ENCODE data around the gene LYPD6B. TPM values are rescaled to one million over a fixed set of nuclear protein-coding genes. Genes with fewer than 3 reads are reported as not detected.

Gene LYPD6B
- total RNA-seq, 1 experiment from 2014 or later: not detected

DNA sequence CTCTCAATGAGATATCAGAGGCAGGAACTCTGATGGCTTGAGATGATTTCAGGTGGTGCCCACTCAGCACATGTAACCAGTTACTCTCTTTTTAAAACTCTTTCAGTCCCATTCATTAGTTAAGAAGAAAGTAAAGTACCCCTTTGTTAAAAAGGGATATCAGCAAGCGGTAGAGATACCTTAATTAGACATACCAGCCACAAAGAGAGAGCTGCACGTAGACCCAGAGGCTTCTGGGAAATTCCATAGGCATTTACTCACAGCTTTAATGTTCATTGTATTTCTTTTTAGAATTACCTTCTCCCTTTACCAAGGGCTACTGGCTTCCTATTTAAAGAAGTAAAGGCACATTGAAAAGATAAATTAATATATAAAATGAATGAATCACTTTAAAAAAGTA, 63.3 kb downstream of the LYPD6B start:
- TF ChIP-seq, protein P1, sequence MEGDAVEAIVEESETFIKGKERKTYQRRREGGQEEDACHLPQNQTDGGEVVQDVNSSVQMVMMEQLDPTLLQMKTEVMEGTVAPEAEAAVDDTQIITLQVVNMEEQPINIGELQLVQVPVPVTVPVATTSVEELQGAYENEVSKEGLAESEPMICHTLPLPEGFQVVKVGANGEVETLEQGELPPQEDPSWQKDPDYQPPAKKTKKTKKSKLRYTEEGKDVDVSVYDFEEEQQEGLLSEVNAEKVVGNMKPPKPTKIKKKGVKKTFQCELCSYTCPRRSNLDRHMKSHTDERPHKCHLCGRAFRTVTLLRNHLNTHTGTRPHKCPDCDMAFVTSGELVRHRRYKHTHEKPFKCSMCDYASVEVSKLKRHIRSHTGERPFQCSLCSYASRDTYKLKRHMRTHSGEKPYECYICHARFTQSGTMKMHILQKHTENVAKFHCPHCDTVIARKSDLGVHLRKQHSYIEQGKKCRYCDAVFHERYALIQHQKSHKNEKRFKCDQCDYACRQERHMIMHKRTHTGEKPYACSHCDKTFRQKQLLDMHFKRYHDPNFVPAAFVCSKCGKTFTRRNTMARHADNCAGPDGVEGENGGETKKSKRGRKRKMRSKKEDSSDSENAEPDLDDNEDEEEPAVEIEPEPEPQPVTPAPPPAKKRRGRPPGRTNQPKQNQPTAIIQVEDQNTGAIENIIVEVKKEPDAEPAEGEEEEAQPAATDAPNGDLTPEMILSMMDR (conservative IDR thresholded peaks at IDR 0.05; ENCODE audit: low read depth, low read length): no peak
- no peak for TF ChIP-seq EZH2 (IDR thresholded peaks at IDR 0.05; ENCODE audit: borderline replicate concordance, low read depth, low read length, poor library complexity, severe bottlenecking)
- no peak for DNase-seq (ENCODE audit: low spot score)
- POLR2A ChIA-PET (ENCODE audit: low non-redundant PET): no interaction called here
- intact Hi-C loops (cut with micrococcal nuclease; ENCODE audit: unreplicated experiment): no loop called here
- Histone ChIP-seq H3K4me3 (ENCODE audit: low read depth, low read length, poor library complexity, severe bottlenecking) (no peak overlapping the region), H3K9me3 (ENCODE audit: low read depth, low read length, poor library complexity, severe bottlenecking) (no peaks in the 10 kb centered on the region), H3K27me3 (replicated peaks; ENCODE audit: insufficient read depth, low read depth, low read length, poor library complexity) (no peaks in the 10 kb centered on the region), H3K36me3 (ENCODE audit: insufficient read depth, low read length, poor library complexity, severe bottlenecking) (no peaks in the 10 kb centered on the region), H3K27ac (ENCODE audit: low read depth, low read length, poor library complexity, severe bottlenecking) (no peak overlapping the region), H3K4me1 (ENCODE audit: insufficient read depth, low read length, poor library complexity, severe bottlenecking) (no peaks in the 10 kb centered on the region)
- CTCF ChIA-PET: no interaction called here
- BruUV-seq (replicated peaks): no TSS peak

DNA sequence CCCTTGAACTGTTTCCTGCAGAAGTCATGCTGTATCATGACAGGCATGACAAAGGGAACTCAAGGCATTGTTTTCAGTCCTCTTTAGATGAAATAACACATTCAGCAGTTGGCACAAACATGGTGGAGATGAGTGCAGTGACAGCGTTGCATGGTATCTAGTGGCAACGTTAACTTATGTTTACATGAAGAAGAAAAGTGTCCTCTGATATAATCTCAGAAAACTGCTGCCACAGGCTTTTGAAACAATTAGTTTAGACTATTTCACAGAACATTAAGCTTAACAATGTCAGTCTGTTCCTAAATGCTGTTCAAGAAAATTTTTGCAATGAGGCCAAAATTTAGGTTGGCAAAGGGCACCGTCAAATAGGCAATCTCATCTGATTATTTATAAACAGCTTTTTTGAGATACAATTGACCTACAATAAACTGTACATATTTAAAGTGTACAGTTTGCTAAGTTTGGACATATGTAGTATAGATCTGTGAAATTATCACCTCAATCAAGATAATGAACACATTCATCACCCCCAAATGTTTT, 64.7 kb downstream of the LYPD6B start:
- Histone ChIP-seq H3K9me3 (ENCODE audit: low read depth, low read length, poor library complexity, severe bottlenecking) (no peaks in the 10 kb centered on the region), H3K27me3 (replicated peaks; ENCODE audit: insufficient read depth, low read depth, low read length, poor library complexity) (no peaks in the 10 kb centered on the region), H3K36me3 (ENCODE audit: insufficient read depth, low read length, poor library complexity, severe bottlenecking) (no peaks in the 10 kb centered on the region), H3K4me3 (ENCODE audit: low read depth, low read length, poor library complexity, severe bottlenecking) (no peak overlapping the region), H3K4me1 (ENCODE audit: insufficient read depth, low read length, poor library complexity, severe bottlenecking) (no peaks in the 10 kb centered on the region), H3K27ac (ENCODE audit: low read depth, low read length, poor library complexity, severe bottlenecking) (no peak overlapping the region)
- no TSS peak for BruUV-seq (replicated peaks)
- no peak for DNase-seq (ENCODE audit: low spot score)
- TF ChIP-seq, protein P1 (conservative IDR thresholded peaks at IDR 0.05; ENCODE audit: low read depth, low read length): no peak
- POLR2A ChIA-PET (ENCODE audit: low non-redundant PET): no interaction called here
- intact Hi-C loops (cut with micrococcal nuclease; ENCODE audit: unreplicated experiment): no loop called here
- CTCF ChIA-PET: no interaction called here

DNA sequence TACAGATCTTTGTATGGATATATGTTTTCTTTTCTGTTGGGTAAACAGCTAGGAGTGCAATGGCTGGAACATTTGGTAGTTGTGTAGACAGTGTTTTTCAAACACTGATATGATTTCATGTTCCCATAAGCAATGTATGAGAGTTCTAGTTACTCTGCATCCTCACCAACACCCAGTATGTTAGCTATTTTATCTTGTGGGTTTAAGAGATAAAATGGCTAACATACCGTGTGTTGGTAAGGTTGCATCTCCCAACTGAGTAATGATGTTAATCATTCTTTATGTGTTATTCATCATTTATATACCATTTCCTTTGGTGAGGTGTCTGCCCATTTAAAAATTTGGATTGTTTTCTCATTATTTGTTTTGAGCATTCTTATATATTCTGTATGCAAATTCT, 65.7 kb downstream of the LYPD6B start:
- H3K4me3 ChIP-seq (ENCODE audit: low read depth, low read length, poor library complexity, severe bottlenecking): no peak overlapping the region
- BruUV-seq (replicated peaks): no TSS peak
- H3K27me3 ChIP-seq (replicated peaks; ENCODE audit: insufficient read depth, low read depth, low read length, poor library complexity): no peaks in the 10 kb centered on the region
- no peaks in the 10 kb centered on the region for H3K9me3 ChIP-seq (ENCODE audit: low read depth, low read length, poor library complexity, severe bottlenecking)
- no peak for DNase-seq (ENCODE audit: low spot score)
- POLR2A ChIA-PET (ENCODE audit: low non-redundant PET): no interaction called here
- intact Hi-C loops (cut with micrococcal nuclease; ENCODE audit: unreplicated experiment): no loop called here
- H3K27ac ChIP-seq (ENCODE audit: low read depth, low read length, poor library complexity, severe bottlenecking): no peak overlapping the region
- CTCF ChIA-PET: no interaction called here
- no peaks in the 10 kb centered on the region for H3K4me1 ChIP-seq (ENCODE audit: insufficient read depth, low read length, poor library complexity, severe bottlenecking)
- TF ChIP-seq, protein P1 (conservative IDR thresholded peaks at IDR 0.05; ENCODE audit: low read depth, low read length): no peak
- TF ChIP-seq EZH2 (IDR thresholded peaks at IDR 0.05; ENCODE audit: borderline replicate concordance, low read depth, low read length, poor library complexity, severe bottlenecking): no peak
- H3K36me3 ChIP-seq (ENCODE audit: insufficient read depth, low read length, poor library complexity, severe bottlenecking): no peaks in the 10 kb centered on the region

All from A673 (cell line).